ENCODE results near the gene P4HB.

GRCh38 chr17:81801327-81801726 lies 59.0 kb downstream of the P4HB start:
- TF ChIP-seq POLR2A (IDR thresholded peaks at IDR 0.05), result no peak
- TF ChIP-seq CTCF (IDR thresholded peaks at IDR 0.05), result no peak
